PFSK-1 (cell line): Measurements from ENCODE around the gene PGBD5.

Experiments
- REST ChIP-seq, 2 experiments: IDR thresholded peaks; 2 replicates each; pipeline versions ENCODE4 v1.6.1 to v1.8.0; 2011 to 2012; ENCODE audit warnings: low read depth in 2 of 2, low read length in 2 of 2, control low read depth in 1 of 2, inconsistent platforms in 1 of 2, mild to moderate bottlenecking in 1 of 2, moderate library complexity in 1 of 2; ENCODE audit not compliant: insufficient read depth in 1 of 2
- TAF1 ChIP-seq: IDR thresholded peaks from 2 replicates; pipeline ENCODE4 v1.6.1; 2012; ENCODE audit warnings: low read length, control low read depth, borderline replicate concordance; ENCODE audit not compliant: insufficient read depth

DNA sequence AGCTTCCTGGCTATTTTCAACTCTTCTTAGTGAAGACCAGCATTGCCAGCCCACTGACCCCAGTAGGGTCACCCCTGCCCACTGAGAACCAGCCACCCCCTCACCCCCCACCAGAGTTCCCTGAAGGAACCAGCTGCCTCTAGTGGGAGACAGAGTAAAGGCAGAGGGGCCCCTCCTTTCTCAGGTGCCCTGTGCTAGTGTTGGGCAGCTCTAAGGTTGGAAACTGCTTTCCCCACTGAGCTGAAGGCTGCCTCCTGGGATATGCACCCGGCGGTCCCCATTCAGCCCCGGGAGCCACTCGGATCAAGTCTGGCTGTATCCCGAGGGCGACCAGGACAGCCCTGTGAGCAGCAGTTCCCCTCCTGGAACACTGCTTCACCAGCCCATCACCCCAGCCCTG lies 111.0 kb downstream of the PGBD5 start:
- no peak for TF ChIP-seq TAF1
- TF ChIP-seq REST (IDR thresholded peaks at IDR 0.05; ENCODE audit: insufficient read depth in 1 of 2, low read depth in 2 of 2, low read length in 2 of 2): no peak
